Endothelial cell of umbilical vein (primary cell): Measurements from ENCODE around the gene SUMF1. TPM values are rescaled to one million over a fixed set of nuclear protein-coding genes. Genes with fewer than 3 reads are reported as not detected.

Experiments
- BruUV-seq: library from RNA; stranded (reverse); fragments of 400-500 nt; replicated peaks from 2 replicates; lab custom pipeline; 2021; lab: Mats Ljungman, UMichigan
- CTCF ChIA-PET: fragments of 300-600, 350-600 bp; sonication (Branson Sonifier 250); formaldehyde crosslinking; loops from one replicate; lab custom pipeline; 2021; ENCODE audit warnings: antibody characterized with exemption, inconsistent platforms; lab: Charles Lee
- POLR2A ChIA-PET: fragments of 300-600, 350-600 bp; sonication (Branson Sonifier 250); formaldehyde crosslinking; loops from one replicate; lab custom pipeline; 2021; ENCODE audit warnings: antibody characterized with exemption, inconsistent platforms; lab: Charles Lee
- DNase-seq: peaks from one replicate; pipeline ENCODE4 v3.0.0-alpha.2; 2011; ENCODE audit warnings: low read depth, low spot score
- FAIRE-seq: peaks from 2 replicates; lab custom pipeline; 2011; peaks lifted over from hg19 to GRCh38; lab: Jason Lieb, UNC
- H2AFZ ChIP-seq: 2 replicates; pipeline ENCODE4 v1.6.0; 2012; ENCODE audit warnings: low read depth, low read length, control low read depth, inconsistent platforms
- H3K27ac ChIP-seq: 2 replicates; pipeline ENCODE4 v1.5.1; 2011; ENCODE audit warnings: low read depth, mild to moderate bottlenecking, control low read depth, low read length, moderate library complexity; ENCODE audit not compliant: insufficient read depth
- H3K27me3 ChIP-seq, 2 experiments: 2 replicates each; pipeline versions ENCODE4 v1.6.0 to v1.6.1; 2011; ENCODE audit warnings: low read length in 2 of 2, mixed read lengths in 1 of 2; ENCODE audit not compliant: control insufficient read depth in 2 of 2, insufficient read depth in 2 of 2
- H3K36me3 ChIP-seq, 2 experiments: 2 replicates in 1 of 2; 3 replicates in 1 of 2; pipeline ENCODE4 v1.5.1; 2011; ENCODE audit warnings: low read length in 2 of 2, mild to moderate bottlenecking in 1 of 2, moderate library complexity in 1 of 2; ENCODE audit not compliant: control insufficient read depth in 2 of 2, insufficient read depth in 2 of 2; ENCODE audit errors: extremely low read depth in 1 of 2
- H3K4me1 ChIP-seq: 3 replicates; pipeline ENCODE4 v1.5.1; 2011; ENCODE audit warnings: mild to moderate bottlenecking, low read length; ENCODE audit not compliant: control insufficient read depth, insufficient read depth; ENCODE audit errors: extremely low read depth
- H3K4me2 ChIP-seq: 2 replicates; pipeline ENCODE4 v1.6.1; 2011; ENCODE audit warnings: low read length, control low read depth, mixed read lengths; ENCODE audit not compliant: insufficient read depth
- H3K4me3 ChIP-seq, 3 experiments: fragments of 200-600 bp in 1 of 3; sonication (generic), shearing (Covaris generic) in 1 of 3; replicated peaks in 1 of 3; 2 replicates each; pipeline ENCODE4 v1.5.1; 2011 to 2016; ENCODE audit warnings: control low read depth in 3 of 3, low read length in 3 of 3, mild to moderate bottlenecking in 2 of 3, inconsistent platforms in 1 of 3, low read depth in 1 of 3, moderate library complexity in 1 of 3; ENCODE audit not compliant: insufficient read depth in 1 of 3
- H3K79me2 ChIP-seq: 2 replicates; pipeline ENCODE4 v1.6.0; 2012; ENCODE audit warnings: low read length, inconsistent platforms; ENCODE audit not compliant: control insufficient read depth, insufficient read depth
- H3K9ac ChIP-seq: replicated peaks from 2 replicates; pipeline ENCODE3; 2011; ENCODE audit warnings: low read length, control low read depth; ENCODE audit not compliant: insufficient read depth; ENCODE audit errors: extremely low read depth
- H3K9me1 ChIP-seq: replicated peaks from 3 replicates; pipeline ENCODE4 v1.6.0; 2011; ENCODE audit warnings: mild to moderate bottlenecking, low read length; ENCODE audit not compliant: control insufficient read depth, insufficient read depth; ENCODE audit errors: extremely low read depth
- H3K9me3 ChIP-seq: replicated peaks from 2 replicates; pipeline ENCODE4 v1.5.1; 2012; ENCODE audit warnings: low read length, inconsistent platforms; ENCODE audit not compliant: control insufficient read depth, insufficient read depth
- H4K20me1 ChIP-seq: replicated peaks from 2 replicates; pipeline ENCODE3; 2011; ENCODE audit warnings: mild to moderate bottlenecking, low read length; ENCODE audit not compliant: control insufficient read depth, insufficient read depth; ENCODE audit errors: extremely low read depth
- EZH2 ChIP-seq: IDR thresholded peaks from 2 replicates; pipeline ENCODE4 v1.6.1; 2012; ENCODE audit warnings: borderline replicate concordance, low read depth, mild to moderate bottlenecking, moderate library complexity, low read length, inconsistent platforms; ENCODE audit not compliant: severe bottlenecking
- FOS ChIP-seq: IDR thresholded peaks from 2 replicates; pipeline ENCODE4 v1.6.1; 2011; ENCODE audit warnings: mild to moderate bottlenecking, low read length, moderate library complexity, borderline replicate concordance; ENCODE audit not compliant: insufficient read depth
- JUN ChIP-seq: IDR thresholded peaks from 2 replicates; pipeline ENCODE4 v1.6.1; 2011; ENCODE audit warnings: borderline replicate concordance, low read depth; ENCODE audit not compliant: insufficient read length, insufficient read depth
- MAX ChIP-seq: IDR thresholded peaks from 2 replicates; pipeline ENCODE4 v1.6.1; 2011; ENCODE audit not compliant: insufficient read depth, insufficient read length
- MYC ChIP-seq: IDR thresholded peaks from one replicate; pipeline ENCODE4 v1.6.1; 2011; ENCODE audit warnings: mild to moderate bottlenecking, low read depth, low read length
- POLR2A ChIP-seq: IDR thresholded peaks from 2 replicates; pipeline ENCODE4 v1.6.1; 2012; ENCODE audit warnings: low read depth, mild to moderate bottlenecking, control low read depth, low read length
- POLR2AphosphoS5 ChIP-seq: IDR thresholded peaks from 2 replicates; pipeline ENCODE4 v1.6.1; 2012; ENCODE audit warnings: low read depth, mild to moderate bottlenecking, control low read depth, low read length, moderate library complexity; ENCODE audit not compliant: insufficient read depth
- dilution Hi-C: fragments of 300-500 bp; cut with MboI; formaldehyde crosslinking; loops from one replicate; pipeline ENCODE4 v1.15.0; 2019; ENCODE audit warnings: low sequenced_read_pairs; ENCODE audit not compliant: extremely low pct_ligation_motif_present
- intact Hi-C: fragments of 100-400 bp; cut with micrococcal nuclease; formaldehyde crosslinking; loops from one replicate; pipeline ENCODE4 v1.10.0; 2022
- polyA plus RNA-seq, 4 experiments: library from polyadenylated mRNA; depleted of rRNA in 3 of 4; stranded (reverse) in 3 of 4; unstranded in 1 of 4; fragments of >200 nt; gene quantifications; 2 replicates each; pipeline versions ENCODE4 v1.2.1 to v1.2.3, GENCODE V29; 2011 to 2012; ENCODE audit warnings: missing spikeins in 1 of 4
- total RNA-seq: library from RNA; stranded (reverse); gene quantifications from 2 replicates; pipeline ENCODE4 v1.2.3, GENCODE V29; 2021

The SUMF1 gene
- total and polyA plus RNA-seq, 2 donors (not counting 3 experiments of a cell fraction or from before 2014, with no cell fraction given), result 31.5 to 46.8 TPM

- Histone ChIP-seq H3K4me2 (no peak overlapping the region), H3K36me3 (no peaks in the 10 kb centered on the region), H3K27ac (no peak overlapping the region), H3K79me2 (no peaks in the 10 kb centered on the region), H2AFZ (no peak overlapping the region), H3K9ac (no peak overlapping the region), H3K4me3 (no peak overlapping the region), H4K20me1 (no peaks in the 10 kb centered on the region), H3K27me3 (no peaks in the 10 kb centered on the region), H3K9me3 (no peaks in the 10 kb centered on the region), H3K9me1 (no peaks in the 10 kb centered on the region), H3K4me1 (no peaks in the 10 kb centered on the region)
- TF ChIP-seq POLR2A (no peak), JUN (no peak)
- dilution Hi-C loops, result no loop called here
- FAIRE-seq (no peak), DNase-seq (no peak)
- BruUV-seq, result no TSS peak
- intact Hi-C loops, result no loop called here
- POLR2A ChIA-PET, result no interaction called here
- CTCF ChIA-PET, result interaction anchor here (0.6 to 3.2 kb wide), 4 partner anchors 15 to 298 kb away, joined by 3 to 15 read pairs (median 4); no protein-coding TSS in a partner anchor
Observed at GRCh38 chr3:4335840-4336562, 131.1 kb downstream of the SUMF1 start.

- intact Hi-C loops, result loop anchor here (1.0 kb wide), 1 partner anchor 299 kb away; no protein-coding TSS in a partner anchor
- Histone ChIP-seq H3K9me3 (no peaks in the 10 kb centered on the region), H2AFZ (no peak overlapping the region), H3K9ac (no peak overlapping the region), H3K4me3 (no peak overlapping the region), H3K27me3 (no peaks in the 10 kb centered on the region), H3K4me1 (no peaks in the 10 kb centered on the region), H3K4me2 (no peak overlapping the region), H3K9me1 (no peaks in the 10 kb centered on the region), H3K36me3 (no peaks in the 10 kb centered on the region), H3K27ac (no peak overlapping the region), H3K79me2 (no peaks in the 10 kb centered on the region), H4K20me1 (no peaks in the 10 kb centered on the region)
- FAIRE-seq (no peak), DNase-seq (no peak)
- TF ChIP-seq POLR2AphosphoS5 (no peak), JUN (no peak), MYC (no peak), FOS (no peak), POLR2A (no peak), MAX (no peak), EZH2 (no peak)
- BruUV-seq, result no TSS peak
- POLR2A ChIA-PET, result no interaction called here
- CTCF ChIA-PET, result interaction anchor here (0.8 to 3.2 kb wide), 4 partner anchors 12 to 302 kb away, joined by 3 to 23 read pairs (median 10); no protein-coding TSS in a partner anchor
- dilution Hi-C loops, result no loop called here
Observed at GRCh38 chr3:4334548-4334947, 132.5 kb downstream of the SUMF1 start.
